Fibroblast of gingiva (primary cell): Measurements from ENCODE around the gene LRRC27.
"Not testable (repeated sequence)": the region's sequence is repeated elsewhere in the genome, so short reads cannot be mapped to it uniquely, and the experiment has no call there.

ENCODE experiments used
- DNase-seq: peaks from one replicate; pipeline ENCODE4 v3.0.0-alpha.2; 2011; ENCODE audit warnings: low read depth

Gene LRRC27

GRCh38 chr10:132374612-132375011 lies 42.6 kb downstream of the LRRC27 start:
- DNase-seq = no peak

GRCh38 chr10:132375116-132375794 lies 43.3 kb downstream of the LRRC27 start:
- no peak for DNase-seq

- no peak for DNase-seq
Measured at GRCh38 chr10:132375795-132376297, 43.9 kb downstream of the LRRC27 start.

- DNase-seq = no peak
Measured at GRCh38 chr10:132376394-132376851, 44.4 kb downstream of the LRRC27 start.

- no peak for DNase-seq
Measured at GRCh38 chr10:132377326-132377725, 45.3 kb downstream of the LRRC27 start.

GRCh38 chr10:132379026-132379425 lies 47.0 kb downstream of the LRRC27 start:
- DNase-seq = not testable (repeated sequence)

GRCh38 chr10:132380986-132381385 lies 49.0 kb downstream of the LRRC27 start:
- not testable (repeated sequence) for DNase-seq

GRCh38 chr10:132381741-132382140 lies 49.7 kb downstream of the LRRC27 start:
- no peak for DNase-seq

GRCh38 chr10:132382231-132382922 lies 50.4 kb downstream of the LRRC27 start:
- peak; percentile 74 for DNase-seq

GRCh38 chr10:132383101-132383500 lies 51.1 kb downstream of the LRRC27 start:
- DNase-seq = no peak

GRCh38 chr10:132383751-132384196 lies 51.8 kb downstream of the LRRC27 start:
- DNase-seq = no peak

- no peak for DNase-seq
Measured at GRCh38 chr10:132384618-132385388, 52.8 kb downstream of the LRRC27 start.

- no peak for DNase-seq
Measured at GRCh38 chr10:132385389-132385667, 53.3 kb downstream of the LRRC27 start.

GRCh38 chr10:132385721-132386418 lies 53.9 kb downstream of the LRRC27 start:
- DNase-seq = no peak

GRCh38 chr10:132386419-132386831 lies 54.4 kb downstream of the LRRC27 start:
- DNase-seq = no peak

- DNase-seq = not testable (repeated sequence)
Measured at GRCh38 chr10:132386896-132387295, 54.9 kb downstream of the LRRC27 start.

- DNase-seq = peak; percentile 44
Measured at GRCh38 chr10:132387764-132388210, 55.8 kb downstream of the LRRC27 start.

GRCh38 chr10:132388891-132389432 lies 57.0 kb downstream of the LRRC27 start:
- DNase-seq = no peak

GRCh38 chr10:132389433-132390169 lies 57.6 kb downstream of the LRRC27 start:
- no peak for DNase-seq

- peak; percentile 45 for DNase-seq
Measured at GRCh38 chr10:132390170-132390920, 58.4 kb downstream of the LRRC27 start.
